Testis (tissue), 2 donors: ENCODE measurements around the gene ROBO1.

Experiments
- POLR2A ChIP-seq: fragments of 450-650 bp; IDR thresholded peaks from one replicate; pipeline ENCODE4 v1.6.1; 2017; ENCODE audit warnings: antibody characterized with exemption, mild to moderate bottlenecking, moderate library complexity
- TF ChIP-seq, protein P1 (sequence below), 3 experiments: fragments of 450-650 bp in 2 of 3; fragments of 200-600 bp in 1 of 3; sonication (generic) in 1 of 3; IDR thresholded peaks; one replicate each; pipeline ENCODE4 v1.5.1; 2016 to 2019; ENCODE audit warnings: antibody characterized with exemption in 3 of 3, mild to moderate bottlenecking in 2 of 3, moderate library complexity in 1 of 3

DNA sequence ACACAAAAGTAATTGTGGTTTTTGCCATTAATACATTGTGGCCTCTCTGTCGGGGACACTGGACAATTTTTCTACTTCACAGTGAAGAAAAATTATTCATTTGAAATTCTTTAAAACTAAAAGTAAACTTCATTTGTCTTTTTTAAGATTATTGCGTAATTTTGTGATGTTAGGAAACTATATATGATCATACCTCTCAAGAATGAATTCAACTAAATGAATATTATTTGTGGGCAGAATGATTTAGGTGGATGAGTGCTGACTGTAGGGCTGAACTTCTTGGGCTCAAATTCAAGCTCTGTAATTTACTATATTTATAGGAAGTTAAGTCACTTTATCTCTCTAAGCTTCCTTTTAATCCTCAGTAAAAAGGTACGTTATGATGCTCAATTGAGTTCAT lies 441.2 kb downstream of the ROBO1 start:
- TF ChIP-seq, protein P1, sequence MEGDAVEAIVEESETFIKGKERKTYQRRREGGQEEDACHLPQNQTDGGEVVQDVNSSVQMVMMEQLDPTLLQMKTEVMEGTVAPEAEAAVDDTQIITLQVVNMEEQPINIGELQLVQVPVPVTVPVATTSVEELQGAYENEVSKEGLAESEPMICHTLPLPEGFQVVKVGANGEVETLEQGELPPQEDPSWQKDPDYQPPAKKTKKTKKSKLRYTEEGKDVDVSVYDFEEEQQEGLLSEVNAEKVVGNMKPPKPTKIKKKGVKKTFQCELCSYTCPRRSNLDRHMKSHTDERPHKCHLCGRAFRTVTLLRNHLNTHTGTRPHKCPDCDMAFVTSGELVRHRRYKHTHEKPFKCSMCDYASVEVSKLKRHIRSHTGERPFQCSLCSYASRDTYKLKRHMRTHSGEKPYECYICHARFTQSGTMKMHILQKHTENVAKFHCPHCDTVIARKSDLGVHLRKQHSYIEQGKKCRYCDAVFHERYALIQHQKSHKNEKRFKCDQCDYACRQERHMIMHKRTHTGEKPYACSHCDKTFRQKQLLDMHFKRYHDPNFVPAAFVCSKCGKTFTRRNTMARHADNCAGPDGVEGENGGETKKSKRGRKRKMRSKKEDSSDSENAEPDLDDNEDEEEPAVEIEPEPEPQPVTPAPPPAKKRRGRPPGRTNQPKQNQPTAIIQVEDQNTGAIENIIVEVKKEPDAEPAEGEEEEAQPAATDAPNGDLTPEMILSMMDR (IDR thresholded peaks at IDR 0.05): no peak
- no peak for TF ChIP-seq POLR2A
